ENCODE data around the gene XCL1. TPM values are rescaled to one million over a fixed set of nuclear protein-coding genes. Genes with fewer than 3 reads are reported as not detected.

Gene XCL1
- total RNA-seq, 1 experiment from 2014 or later = not detected

GRCh38 chr1:168615965-168616364, 39.6 kb downstream of the XCL1 start:
- H3K4me1 ChIP-seq (ENCODE audit: insufficient read depth, low read length, poor library complexity, severe bottlenecking) = peaks cover 18% of the 10 kb centered on the region
- no TSS peak for BruUV-seq (replicated peaks)
- ChIA-PET CTCF (no interaction called here), POLR2A (ENCODE audit: low non-redundant PET) (no interaction called here)
- no peak overlapping the region for H3K4me3 ChIP-seq (ENCODE audit: low read depth, low read length, poor library complexity, severe bottlenecking)
- no peaks in the 10 kb centered on the region for H3K36me3 ChIP-seq (ENCODE audit: insufficient read depth, low read length, poor library complexity, severe bottlenecking)
- H3K27ac ChIP-seq (ENCODE audit: low read depth, low read length, poor library complexity, severe bottlenecking) = no peak overlapping the region
- no peaks in the 10 kb centered on the region for H3K9me3 ChIP-seq (ENCODE audit: low read depth, low read length, poor library complexity, severe bottlenecking)
- TF ChIP-seq, protein P1, sequence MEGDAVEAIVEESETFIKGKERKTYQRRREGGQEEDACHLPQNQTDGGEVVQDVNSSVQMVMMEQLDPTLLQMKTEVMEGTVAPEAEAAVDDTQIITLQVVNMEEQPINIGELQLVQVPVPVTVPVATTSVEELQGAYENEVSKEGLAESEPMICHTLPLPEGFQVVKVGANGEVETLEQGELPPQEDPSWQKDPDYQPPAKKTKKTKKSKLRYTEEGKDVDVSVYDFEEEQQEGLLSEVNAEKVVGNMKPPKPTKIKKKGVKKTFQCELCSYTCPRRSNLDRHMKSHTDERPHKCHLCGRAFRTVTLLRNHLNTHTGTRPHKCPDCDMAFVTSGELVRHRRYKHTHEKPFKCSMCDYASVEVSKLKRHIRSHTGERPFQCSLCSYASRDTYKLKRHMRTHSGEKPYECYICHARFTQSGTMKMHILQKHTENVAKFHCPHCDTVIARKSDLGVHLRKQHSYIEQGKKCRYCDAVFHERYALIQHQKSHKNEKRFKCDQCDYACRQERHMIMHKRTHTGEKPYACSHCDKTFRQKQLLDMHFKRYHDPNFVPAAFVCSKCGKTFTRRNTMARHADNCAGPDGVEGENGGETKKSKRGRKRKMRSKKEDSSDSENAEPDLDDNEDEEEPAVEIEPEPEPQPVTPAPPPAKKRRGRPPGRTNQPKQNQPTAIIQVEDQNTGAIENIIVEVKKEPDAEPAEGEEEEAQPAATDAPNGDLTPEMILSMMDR (conservative IDR thresholded peaks at IDR 0.05; ENCODE audit: low read depth, low read length) = no peak
- TF ChIP-seq EZH2 (IDR thresholded peaks at IDR 0.05; ENCODE audit: borderline replicate concordance, low read depth, low read length, poor library complexity, severe bottlenecking) = no peak
- DNase-seq (ENCODE audit: low spot score) = no peak
- no peaks in the 10 kb centered on the region for H3K27me3 ChIP-seq (replicated peaks; ENCODE audit: insufficient read depth, low read depth, low read length, poor library complexity)
- intact Hi-C loops (cut with micrococcal nuclease; ENCODE audit: unreplicated experiment) = no loop called here

GRCh38 chr1:168617974-168618750, 41.8 kb downstream of the XCL1 start:
- Histone ChIP-seq H3K9me3 (ENCODE audit: low read depth, low read length, poor library complexity, severe bottlenecking) (no peaks in the 10 kb centered on the region), H3K27me3 (replicated peaks; ENCODE audit: insufficient read depth, low read depth, low read length, poor library complexity) (no peaks in the 10 kb centered on the region), H3K4me1 (ENCODE audit: insufficient read depth, low read length, poor library complexity, severe bottlenecking) (peaks cover 11% of the 10 kb centered on the region), H3K4me3 (ENCODE audit: low read depth, low read length, poor library complexity, severe bottlenecking) (no peak overlapping the region), H3K27ac (ENCODE audit: low read depth, low read length, poor library complexity, severe bottlenecking) (no peak overlapping the region), H3K36me3 (ENCODE audit: insufficient read depth, low read length, poor library complexity, severe bottlenecking) (no peaks in the 10 kb centered on the region)
- DNase-seq (ENCODE audit: low spot score) = no peak
- no TSS peak for BruUV-seq (replicated peaks)
- POLR2A ChIA-PET (ENCODE audit: low non-redundant PET) = no interaction called here
- CTCF ChIA-PET = no interaction called here
- intact Hi-C loops (cut with micrococcal nuclease; ENCODE audit: unreplicated experiment) = no loop called here
- TF ChIP-seq EZH2 (IDR thresholded peaks at IDR 0.05; ENCODE audit: borderline replicate concordance, low read depth, low read length, poor library complexity, severe bottlenecking) = no peak
- TF ChIP-seq, protein P1 (conservative IDR thresholded peaks at IDR 0.05; ENCODE audit: low read depth, low read length) = no peak

DNA sequence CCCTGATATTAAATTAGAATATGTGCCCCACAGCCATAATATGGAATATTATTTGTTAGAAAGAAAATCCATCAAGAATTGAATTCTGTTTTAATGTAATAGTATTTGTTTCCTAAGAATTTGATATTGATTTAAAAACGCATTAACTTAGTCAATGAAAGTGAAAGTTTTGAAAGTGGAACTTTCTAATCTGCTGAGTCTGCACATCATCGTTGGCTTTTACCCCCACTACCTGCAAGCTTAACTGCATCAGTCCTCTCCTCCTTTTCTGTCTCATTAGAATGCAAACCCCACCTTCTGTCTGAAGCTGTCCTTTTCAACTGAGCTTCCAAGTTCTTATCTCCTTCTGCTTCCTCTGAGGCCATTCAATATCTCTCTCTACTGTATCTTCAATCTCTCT, 42.5 kb downstream of the XCL1 start:
- POLR2A ChIA-PET (ENCODE audit: low non-redundant PET) = no interaction called here
- intact Hi-C loops (cut with micrococcal nuclease; ENCODE audit: unreplicated experiment) = no loop called here

More for the DNA sequence above, 42.5 kb downstream of the XCL1 start:
- H3K4me1 ChIP-seq (ENCODE audit: insufficient read depth, low read length, poor library complexity, severe bottlenecking) = peaks cover 4% of the 10 kb centered on the region
- CTCF ChIA-PET = no interaction called here
- H3K9me3 ChIP-seq (ENCODE audit: low read depth, low read length, poor library complexity, severe bottlenecking) = no peaks in the 10 kb centered on the region
- no peak overlapping the region for H3K4me3 ChIP-seq (ENCODE audit: low read depth, low read length, poor library complexity, severe bottlenecking)
- no peaks in the 10 kb centered on the region for H3K36me3 ChIP-seq (ENCODE audit: insufficient read depth, low read length, poor library complexity, severe bottlenecking)
- H3K27ac ChIP-seq (ENCODE audit: low read depth, low read length, poor library complexity, severe bottlenecking) = no peak overlapping the region
- no peak for DNase-seq (ENCODE audit: low spot score)
- TF ChIP-seq EZH2 (IDR thresholded peaks at IDR 0.05; ENCODE audit: borderline replicate concordance, low read depth, low read length, poor library complexity, severe bottlenecking) = no peak
- TF ChIP-seq, protein P1 (conservative IDR thresholded peaks at IDR 0.05; ENCODE audit: low read depth, low read length) = no peak
- BruUV-seq (replicated peaks) = no TSS peak
- no peaks in the 10 kb centered on the region for H3K27me3 ChIP-seq (replicated peaks; ENCODE audit: insufficient read depth, low read depth, low read length, poor library complexity)

All from A673 (cell line).